DLD1 (cell line): ENCODE data around the gene SHCBP1.
"Not testable (repeated sequence)": the region's sequence is repeated elsewhere in the genome, so short reads cannot be mapped to it uniquely, and the experiment has no call there.

Experiments
- in situ Hi-C: cut with HindIII; loops from 2 replicates; pipeline ENCODE4 v1.10.0; 2017; ENCODE audit warnings: low sequenced_read_pairs

SHCBP1 gene, protein sequence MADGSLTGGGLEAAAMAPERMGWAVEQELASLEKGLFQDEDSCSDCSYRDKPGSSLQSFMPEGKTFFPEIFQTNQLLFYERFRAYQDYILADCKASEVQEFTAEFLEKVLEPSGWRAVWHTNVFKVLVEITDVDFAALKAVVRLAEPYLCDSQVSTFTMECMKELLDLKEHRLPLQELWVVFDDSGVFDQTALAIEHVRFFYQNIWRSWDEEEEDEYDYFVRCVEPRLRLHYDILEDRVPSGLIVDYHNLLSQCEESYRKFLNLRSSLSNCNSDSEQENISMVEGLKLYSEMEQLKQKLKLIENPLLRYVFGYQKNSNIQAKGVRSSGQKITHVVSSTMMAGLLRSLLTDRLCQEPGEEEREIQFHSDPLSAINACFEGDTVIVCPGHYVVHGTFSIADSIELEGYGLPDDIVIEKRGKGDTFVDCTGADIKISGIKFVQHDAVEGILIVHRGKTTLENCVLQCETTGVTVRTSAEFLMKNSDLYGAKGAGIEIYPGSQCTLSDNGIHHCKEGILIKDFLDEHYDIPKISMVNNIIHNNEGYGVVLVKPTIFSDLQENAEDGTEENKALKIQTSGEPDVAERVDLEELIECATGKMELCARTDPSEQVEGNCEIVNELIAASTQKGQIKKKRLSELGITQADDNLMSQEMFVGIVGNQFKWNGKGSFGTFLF

DNA sequence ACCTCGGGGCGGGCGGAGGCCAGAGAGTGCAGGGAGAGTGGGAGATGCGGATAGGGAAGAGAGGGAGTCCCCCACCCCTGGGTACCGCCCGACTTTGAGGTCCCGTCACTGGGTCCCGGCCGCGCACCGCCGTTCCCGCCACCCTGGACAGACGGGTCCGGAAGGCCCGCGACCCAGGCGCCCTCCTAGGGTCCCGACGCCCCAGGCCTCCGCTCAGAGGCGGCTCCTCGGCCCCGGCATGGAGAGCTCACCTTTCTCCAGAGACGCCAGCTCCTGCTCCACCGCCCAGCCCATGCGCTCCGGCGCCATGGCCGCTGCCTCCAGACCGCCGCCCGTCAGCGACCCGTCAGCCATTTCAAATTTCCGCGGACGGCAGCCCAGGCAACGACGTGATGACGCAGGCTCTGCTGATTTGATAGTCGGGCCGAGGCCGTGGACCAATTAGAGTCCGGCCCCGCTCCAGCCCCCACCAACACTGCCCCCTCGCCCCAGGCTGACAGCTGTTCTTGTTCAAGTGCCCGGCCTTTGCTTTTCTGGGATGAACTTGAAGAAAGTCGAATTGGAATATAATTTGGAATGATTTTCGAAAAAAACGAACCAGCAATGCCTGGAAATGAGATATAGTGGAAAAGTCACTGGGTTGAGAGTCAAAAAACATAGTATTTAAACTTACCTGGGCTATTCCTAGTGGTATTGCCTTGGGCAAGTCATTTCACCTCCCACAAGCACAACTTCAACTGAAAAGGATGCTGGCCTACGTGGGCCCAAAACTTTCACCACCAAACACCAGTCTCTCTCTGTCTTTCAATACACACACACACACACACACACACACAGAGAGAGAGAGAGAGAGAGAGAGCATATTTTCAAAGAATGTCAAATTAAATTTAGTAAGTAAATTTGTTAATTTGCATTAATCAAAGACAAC, at the start of gene SHCBP1:
Gene SHCBP1 (minus strand): TSS at position 374 of the 928 bp plus-strand sequence. CDS start 20 bp downstream, at position 354.
- in situ Hi-C loops: no loop called here

DNA sequence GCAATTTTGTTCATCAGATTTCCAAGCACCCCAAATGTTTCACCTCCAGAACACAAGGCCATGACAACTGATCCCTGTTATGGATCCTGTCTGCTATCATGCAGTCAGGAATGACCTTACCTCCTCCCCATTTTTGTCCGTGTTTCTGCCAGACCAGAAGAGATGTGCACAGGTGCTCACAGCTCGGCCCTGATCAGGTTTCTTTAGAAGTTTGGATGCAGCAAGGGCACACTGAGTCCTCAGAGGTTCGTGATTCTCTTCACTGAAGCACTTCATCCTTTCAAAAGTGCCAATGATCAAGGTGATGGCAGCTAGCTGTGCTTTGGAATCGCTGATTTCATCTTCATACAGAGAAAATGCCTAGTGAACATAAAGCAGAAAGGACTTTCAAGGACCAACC, 40.9 kb upstream of the SHCBP1 start:
- in situ Hi-C loops: no loop called here

DNA sequence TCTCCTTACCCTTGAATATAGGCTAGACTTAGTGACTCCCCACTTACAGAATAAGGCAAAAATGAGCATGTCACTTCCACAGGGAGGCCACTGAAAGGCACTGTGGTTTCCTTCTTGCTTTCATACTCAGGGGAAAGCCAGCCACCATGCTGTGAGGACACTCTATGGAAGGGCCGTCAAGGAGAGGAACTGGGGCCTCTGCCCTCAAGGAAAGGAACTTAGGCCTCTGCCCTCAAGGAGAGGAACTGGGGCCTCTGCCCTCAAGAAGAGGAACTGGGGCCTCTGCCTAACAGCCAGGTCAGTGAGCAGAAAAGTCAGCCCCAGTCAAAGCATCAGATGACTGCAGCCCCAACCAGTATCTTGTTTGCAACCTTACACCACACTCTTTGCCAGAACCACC, 37.7 kb upstream of the SHCBP1 start:
- in situ Hi-C loops: no loop called here

DNA sequence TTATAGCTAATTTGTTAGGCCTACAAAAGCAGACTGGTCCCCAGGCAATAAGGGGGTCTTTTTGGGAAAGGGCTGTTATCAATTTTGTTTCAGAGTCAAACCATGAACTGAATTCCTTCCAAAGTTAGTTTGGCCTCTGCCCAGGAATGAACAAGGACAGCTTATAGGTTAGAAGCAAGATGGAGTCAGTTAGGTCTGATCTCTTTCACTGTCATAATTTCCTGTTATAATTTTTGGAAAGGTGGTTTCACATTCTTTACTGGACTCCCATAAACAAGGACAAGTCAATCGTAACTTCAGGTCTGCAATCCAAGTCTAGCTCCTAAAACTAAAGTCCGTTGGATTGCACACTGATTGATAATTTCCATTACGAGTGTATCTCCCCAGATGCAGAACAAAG, 30.1 kb upstream of the SHCBP1 start:
- in situ Hi-C loops: no loop called here

DNA sequence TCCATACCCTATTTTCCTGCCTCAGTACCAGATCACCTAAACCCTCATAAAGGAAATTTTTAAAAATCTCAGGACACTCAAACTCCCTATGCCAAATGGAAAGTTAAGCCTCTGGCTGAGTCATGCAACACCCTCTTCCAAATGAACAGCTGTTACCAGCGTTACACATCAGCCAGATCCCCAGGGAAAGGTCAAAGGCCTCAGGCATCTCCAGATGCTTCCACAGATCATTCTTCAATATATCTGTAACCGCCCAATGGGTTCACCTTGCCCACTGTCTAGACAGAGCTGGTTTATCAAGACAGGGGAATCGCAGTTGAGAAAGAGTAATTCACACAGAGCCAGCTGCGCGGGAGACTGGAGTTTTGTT, 29.1 kb upstream of the SHCBP1 start:
- in situ Hi-C loops: no loop called here

DNA sequence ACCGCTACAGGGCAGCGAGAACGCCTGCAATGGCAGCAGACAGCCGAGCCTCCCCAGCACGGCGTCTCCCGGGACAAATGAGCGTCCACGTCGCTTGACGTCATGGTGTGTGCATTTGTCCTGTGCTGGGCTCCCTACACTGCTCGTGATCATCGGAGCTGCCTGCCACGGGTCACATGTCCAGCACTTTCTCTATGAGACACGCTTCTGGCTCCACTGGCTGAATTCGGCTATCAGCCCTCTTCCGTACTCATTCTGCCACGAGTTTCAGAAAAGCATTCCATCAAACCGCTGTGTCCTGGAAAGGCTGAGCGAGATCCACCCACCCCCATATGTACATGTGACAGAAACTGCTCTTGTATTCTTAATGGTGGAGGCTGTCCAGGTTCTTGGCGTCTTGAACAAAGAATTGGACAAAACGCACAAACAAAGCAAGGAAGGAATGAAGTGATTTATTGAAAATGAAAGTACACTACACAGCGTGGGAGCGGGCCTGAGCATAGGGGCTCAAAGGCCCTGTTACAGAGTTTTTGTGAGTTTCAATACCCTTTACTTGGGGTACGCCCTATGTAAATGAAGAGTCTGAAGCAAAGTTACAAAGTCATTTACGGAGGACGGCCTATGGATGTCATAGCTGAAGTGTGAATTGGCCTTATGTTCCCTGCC, 28.5 kb upstream of the SHCBP1 start:
- in situ Hi-C loops: no loop called here

DNA sequence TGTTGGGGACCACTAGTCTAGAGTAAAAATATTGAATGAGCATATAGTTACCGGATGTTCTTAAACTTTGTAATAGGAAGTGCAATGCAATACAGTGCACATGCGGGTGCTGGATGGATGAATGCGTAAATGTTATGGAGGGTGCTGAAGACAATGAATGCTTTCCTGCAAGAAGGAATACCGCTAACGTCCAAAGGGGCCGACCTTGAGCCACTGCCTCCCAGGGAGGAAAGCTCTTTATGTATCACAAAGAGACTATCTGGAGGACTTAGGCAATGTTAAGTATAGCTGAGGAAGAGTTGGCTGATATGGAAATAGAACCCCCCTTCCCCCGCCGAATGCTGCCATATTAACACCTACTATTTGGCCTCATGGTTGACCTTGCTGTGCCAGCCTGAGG, 27.5 kb upstream of the SHCBP1 start:
- in situ Hi-C loops: no loop called here

DNA sequence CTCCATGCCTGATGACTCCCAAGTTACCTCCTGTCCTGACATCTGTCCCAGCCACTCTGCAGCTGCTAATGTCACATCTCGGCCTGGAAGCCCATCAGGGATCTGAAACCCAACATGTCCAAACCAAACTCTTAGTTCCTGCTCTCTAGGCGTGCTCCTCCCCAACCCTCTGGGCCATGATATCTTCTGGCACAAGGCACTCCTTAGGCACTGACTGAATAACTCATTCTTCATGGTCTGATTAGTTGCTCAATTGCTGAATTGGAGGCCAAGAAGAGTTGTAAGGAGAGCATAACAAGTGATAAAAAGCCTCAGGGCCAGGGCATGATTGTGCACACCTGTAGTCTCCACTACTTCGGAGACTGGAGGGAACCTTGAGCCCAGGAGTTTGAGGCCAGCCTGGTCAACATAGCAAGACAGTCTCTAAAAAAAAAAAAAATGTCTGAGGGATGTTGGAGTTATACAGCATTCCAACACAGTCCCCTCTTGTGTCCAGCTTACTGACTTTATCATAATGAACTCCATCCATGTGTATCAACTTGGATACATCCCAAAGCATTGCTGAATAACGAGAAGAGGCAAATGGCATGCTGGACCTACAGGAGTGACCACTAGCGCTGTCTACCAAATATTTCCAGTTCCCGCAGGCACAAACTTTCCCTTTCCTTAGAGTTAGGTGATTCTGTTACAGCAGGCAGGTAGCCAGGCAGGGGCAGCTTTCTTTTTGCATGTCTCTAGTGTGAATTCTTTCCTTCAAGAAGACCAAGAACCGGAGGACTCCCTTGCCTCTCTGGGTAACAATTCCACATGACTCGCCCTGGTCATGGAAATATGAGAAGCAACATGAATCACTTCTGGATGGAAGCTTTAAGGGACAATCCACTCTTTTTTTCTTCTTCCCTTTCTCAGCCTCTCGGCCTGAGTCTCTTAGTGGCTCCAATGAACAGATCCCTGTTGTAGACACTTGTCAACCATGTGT, 18.1 kb upstream of the SHCBP1 start:
- in situ Hi-C loops: no loop called here

DNA sequence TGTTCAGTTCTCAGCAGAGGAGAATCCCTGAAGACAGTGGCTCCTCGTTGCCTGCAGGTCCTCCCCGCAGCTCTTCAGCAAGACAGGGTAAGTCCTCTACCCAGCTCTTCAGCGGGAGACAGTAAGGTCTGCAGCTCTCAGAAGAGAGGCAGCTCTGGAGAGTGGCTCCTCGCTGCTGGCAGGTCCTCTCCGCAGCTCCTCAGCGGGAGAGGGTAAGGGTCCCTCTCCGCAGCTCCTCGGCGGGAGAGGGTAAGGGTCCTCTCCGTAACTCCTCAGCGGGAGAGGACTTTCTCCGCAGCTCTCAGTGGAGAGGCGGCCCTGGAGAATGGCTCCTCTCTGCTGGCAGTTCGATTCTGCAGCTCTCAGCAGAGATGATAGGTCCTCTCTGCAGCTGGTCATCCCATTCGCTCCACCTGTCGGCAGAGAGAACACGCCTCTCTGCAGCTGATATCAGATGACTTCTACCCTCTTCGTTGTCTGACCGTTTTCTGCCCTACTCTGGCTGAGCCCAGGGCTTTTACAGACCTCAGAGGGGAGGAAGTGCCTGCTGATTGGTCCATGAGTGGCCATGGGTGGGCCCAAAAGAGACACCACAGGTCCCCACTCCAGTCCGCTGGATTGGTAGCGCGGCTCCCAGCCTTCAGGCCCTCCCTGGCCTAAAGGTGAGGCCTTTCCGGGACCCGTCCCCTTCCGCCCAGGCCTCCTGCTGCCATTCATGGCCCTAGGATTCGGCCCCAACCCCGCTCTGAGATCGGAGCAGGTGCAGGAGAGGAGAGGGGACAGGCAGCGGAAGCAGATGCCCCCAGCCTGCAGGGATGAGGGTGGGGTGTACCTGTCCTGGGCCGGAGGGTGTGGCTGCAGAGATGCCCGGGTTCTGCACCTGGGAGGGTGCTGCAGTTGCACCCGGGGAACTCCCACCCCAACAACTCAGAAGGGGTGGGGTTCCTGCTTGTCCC, 11.9 kb upstream of the SHCBP1 start:
- in situ Hi-C loops: no loop called here

DNA sequence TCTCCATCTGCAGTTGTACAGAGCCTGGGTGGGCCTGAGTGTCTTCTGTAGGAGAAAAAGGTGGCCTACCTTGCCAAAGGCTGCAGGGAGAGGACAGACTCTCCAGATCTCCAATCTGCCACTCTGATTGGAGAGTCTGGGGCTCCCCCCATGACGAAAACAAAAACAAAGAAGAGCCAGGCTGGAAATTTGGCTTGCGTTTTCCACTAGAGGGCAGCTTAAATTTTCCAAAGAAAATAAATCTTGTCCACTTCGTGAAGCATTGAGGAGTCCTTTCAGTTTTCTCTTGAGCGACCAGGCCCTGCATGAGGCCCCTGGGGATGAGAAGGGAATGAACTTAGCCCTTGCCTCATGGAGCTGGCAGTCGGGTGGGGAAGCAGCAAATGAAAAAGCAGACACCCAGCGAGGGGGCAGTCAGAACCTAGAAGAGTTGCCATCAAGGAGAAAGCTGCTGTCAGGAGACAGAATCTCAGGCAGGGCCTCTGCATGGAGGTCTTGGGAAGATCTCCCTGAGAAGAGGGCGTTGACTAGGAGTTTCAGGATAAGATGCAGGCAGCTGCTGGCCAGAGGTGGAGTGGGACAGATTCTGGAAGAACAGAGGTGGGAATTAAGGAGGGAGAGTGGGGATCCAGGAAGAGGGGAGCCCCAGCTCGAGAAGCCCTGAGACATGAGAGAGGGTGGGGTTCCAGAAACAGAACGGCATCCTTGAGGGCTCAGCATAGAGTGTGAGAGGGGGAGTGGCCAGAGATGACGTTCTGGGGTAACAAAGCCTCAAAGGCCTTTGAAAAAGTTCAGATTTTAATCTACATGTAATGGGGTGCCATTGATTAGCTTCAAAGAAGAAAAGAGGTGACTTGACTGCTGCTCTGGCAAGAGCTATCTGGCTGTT, 8.4 kb upstream of the SHCBP1 start:
- in situ Hi-C loops: no loop called here

DNA sequence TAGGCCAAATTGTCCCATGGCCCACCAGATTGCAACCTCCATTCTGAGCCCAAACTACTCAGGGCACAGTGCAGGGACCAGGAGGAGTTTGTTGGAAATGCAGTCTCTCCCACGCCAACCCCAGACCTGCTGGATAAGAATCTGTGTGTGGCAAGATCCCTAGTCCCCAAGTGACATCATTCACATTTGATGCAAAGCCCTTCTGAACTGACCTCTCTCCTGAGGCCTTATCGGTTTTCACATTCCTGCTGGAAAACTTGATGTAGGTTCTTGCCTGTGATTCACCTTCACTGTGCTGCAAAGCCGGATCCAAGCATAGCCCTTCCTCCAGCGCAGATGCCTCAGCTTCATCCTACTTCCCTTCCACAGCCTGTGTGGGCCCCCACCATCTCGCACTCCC, 6.6 kb upstream of the SHCBP1 start:
- in situ Hi-C loops: no loop called here

DNA sequence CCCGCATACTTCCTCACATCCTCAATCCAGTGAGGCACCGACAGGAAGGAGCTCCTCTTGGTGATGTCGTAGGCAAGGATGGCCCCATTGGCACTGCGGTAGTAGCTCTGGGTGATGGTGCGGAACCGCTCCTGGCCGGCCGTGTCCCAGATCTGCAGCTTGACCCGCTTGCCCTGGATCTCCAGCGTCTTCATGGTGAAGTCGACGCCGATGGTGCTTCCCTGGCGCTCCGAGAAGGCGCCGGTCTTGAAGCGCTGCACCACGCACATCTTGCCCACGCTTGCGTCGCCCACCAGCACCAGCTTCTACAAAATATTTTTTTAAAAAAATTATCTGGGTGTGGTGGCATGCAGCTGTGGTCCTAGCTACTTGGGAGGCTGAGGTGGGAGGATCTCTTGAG, 5.5 kb upstream of the SHCBP1 start:
- in situ Hi-C loops: not testable (repeated sequence)

DNA sequence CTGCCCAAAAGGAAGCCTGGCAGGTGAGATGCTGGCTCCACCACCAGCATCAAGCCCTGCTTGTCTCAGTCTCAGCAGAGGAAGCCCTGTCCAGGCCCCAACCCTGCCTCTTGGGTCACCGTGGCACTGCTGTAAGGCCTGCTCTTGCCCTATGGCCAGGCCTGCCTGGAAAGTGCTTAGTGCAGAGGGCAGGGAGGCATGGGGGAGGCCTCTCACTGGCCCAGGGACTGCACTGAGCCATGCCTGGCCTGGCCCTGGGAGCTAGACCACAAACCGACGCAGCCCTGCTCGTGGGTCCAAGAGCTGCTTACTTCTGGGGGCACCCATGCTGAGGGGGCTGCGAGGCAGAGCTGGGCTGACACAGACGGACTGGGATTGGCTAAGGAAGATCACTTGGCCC, 3.7 kb upstream of the SHCBP1 start:
- in situ Hi-C loops: not testable (repeated sequence)

DNA sequence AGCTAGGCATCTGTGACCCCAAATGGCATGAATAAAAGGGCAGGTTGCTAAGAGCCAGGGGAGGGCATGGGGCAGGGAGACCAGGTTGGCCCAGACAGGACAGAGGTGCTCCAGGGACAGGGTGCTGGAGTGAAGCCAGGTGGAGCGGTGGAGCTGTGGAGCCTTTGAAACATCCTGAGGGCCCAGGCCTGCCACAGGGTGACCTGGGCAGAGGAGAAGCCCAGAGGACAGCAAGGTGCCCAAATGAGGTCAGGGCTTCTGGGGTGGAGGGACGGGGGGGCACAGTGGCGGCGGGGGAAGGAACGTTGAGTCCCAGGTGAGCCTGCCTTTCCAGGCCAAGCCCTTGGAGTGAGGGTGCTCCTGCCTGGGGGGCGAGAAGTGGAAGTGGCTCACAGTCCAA, 2.5 kb upstream of the SHCBP1 start:
- in situ Hi-C loops: not testable (repeated sequence)

DNA sequence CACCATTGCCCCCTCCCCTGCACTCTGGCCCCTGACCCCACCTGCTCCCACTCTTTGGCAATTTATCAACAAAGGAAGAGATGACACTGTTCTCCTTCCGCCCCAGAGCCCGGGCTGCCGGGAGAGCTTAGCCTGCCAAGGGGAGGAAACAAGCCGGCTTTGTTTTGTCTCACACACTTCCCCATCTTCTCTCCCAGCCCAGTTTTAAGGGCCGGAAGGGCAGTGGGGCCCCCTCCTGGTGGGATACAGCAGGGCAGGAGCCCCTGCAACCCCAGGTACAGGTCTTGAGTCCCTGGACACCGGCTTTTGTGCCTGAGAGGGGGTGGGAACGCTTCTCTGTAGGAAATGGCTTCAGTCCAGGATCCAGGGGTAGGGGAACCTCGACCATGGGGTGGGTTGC, 2.1 kb upstream of the SHCBP1 start:
- in situ Hi-C loops: not testable (repeated sequence)

DNA sequence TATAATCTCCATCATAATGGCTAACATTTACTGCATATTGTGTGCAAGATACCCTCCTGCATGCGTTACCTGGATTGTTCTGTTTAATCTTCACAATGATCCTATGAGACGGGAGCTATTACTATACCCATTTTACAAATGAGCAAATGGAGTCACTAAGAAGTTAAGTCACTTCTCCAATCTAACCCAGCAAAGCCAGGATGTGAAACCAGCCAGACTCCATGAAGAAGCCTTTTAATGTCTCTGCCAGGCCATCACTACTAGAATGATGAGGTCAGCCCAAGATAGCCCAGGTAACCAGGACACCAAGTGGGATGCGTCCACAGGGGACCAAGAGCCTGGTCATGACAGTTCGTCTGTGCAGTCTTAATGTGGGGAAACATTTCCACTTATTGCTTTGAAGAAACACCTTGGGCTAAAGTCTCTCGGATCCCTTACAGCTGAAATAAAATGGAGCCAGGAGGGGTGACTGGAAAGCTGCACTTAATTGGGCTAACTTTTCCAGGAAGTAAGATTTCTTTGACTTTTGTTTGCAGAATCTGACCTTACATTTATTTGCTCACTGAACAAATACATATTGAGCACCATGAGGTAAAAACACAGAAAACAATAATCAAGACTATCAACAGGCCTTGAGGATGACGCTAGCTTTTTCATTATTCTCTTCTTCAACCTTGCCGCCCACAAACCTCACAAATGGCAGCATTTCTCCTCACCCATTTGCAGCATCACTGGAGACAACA, 926 bp upstream of the SHCBP1 start:
- in situ Hi-C loops: no loop called here
